GM23338 (cell line): ENCODE data around the gene AOPEP.

Experiments used
- CTCF ChIP-seq, 2 experiments: fragments of 200-600 bp in 1 of 2; sonication (generic) in 1 of 2; conservative IDR thresholded peaks; 2 replicates each; pipeline versions ENCODE4 v1.5.1 to v1.6.1; 2016 to 2017; ENCODE audit warnings: antibody characterized with exemption in 2 of 2, low read depth in 2 of 2, mild to moderate bottlenecking in 2 of 2, moderate library complexity in 1 of 2
- EZH2phosphoT487 ChIP-seq: fragments of 200-600 bp; sonication (generic); IDR thresholded peaks from one replicate; pipeline ENCODE4 v1.8.1; 2018; ENCODE audit warnings: antibody characterized with exemption; ENCODE audit not compliant: unreplicated experiment
- JUNB ChIP-seq: IDR thresholded peaks from one replicate; pipeline ENCODE4 v1.6.1; 2016; ENCODE audit warnings: antibody characterized with exemption; ENCODE audit not compliant: unreplicated experiment
- POLR2AphosphoS5 ChIP-seq: IDR thresholded peaks from 2 replicates; pipeline ENCODE4 v1.6.1; 2016; ENCODE audit warnings: antibody characterized with exemption, low read depth
- REST ChIP-seq: IDR thresholded peaks from one replicate; pipeline ENCODE4 v1.6.1; 2018; ENCODE audit warnings: antibody characterized with exemption; ENCODE audit not compliant: unreplicated experiment

GRCh38 chr9:94869415-94869843, 142.9 kb downstream of the AOPEP start:
- TF ChIP-seq CTCF (conservative IDR thresholded peaks at IDR 0.05; ENCODE audit: low read depth in 2 of 2) (no peak), JUNB (no peak), REST (no peak), EZH2phosphoT487 (no peak), POLR2AphosphoS5 (no peak)
